Measurements from ENCODE around the gene DUSP22.

DNA sequence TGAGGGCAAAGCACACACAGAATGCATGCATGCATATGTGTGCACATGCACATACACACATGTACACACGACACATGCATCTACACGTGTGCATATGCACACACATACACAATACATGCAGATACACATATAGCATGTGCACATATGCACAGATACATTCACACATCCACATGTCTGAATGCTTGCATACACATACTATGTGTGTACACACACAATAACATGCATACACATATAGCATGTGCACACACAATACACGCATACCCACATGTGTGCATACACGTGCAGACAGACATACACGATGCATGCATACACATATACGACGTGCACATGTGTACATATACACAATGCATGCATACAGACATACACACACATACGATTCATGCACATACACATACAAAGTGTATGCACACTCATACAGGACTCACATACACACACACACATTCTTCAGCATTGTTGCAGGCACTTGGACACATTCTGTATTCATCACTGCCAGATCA is 75.1 kb downstream of the DUSP22 start:
- TF ChIP-seq, protein P1, sequence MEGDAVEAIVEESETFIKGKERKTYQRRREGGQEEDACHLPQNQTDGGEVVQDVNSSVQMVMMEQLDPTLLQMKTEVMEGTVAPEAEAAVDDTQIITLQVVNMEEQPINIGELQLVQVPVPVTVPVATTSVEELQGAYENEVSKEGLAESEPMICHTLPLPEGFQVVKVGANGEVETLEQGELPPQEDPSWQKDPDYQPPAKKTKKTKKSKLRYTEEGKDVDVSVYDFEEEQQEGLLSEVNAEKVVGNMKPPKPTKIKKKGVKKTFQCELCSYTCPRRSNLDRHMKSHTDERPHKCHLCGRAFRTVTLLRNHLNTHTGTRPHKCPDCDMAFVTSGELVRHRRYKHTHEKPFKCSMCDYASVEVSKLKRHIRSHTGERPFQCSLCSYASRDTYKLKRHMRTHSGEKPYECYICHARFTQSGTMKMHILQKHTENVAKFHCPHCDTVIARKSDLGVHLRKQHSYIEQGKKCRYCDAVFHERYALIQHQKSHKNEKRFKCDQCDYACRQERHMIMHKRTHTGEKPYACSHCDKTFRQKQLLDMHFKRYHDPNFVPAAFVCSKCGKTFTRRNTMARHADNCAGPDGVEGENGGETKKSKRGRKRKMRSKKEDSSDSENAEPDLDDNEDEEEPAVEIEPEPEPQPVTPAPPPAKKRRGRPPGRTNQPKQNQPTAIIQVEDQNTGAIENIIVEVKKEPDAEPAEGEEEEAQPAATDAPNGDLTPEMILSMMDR (IDR thresholded peaks at IDR 0.05) = no peak
- TF ChIP-seq, protein P2, sequence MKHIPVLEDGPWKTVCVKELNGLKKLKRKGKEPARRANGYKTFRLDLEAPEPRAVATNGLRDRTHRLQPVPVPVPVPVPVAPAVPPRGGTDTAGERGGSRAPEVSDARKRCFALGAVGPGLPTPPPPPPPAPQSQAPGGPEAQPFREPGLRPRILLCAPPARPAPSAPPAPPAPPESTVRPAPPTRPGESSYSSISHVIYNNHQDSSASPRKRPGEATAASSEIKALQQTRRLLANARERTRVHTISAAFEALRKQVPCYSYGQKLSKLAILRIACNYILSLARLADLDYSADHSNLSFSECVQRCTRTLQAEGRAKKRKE (CRISPR knock-in tag; IDR thresholded peaks at IDR 0.05; ENCODE audit: low read depth) = no peak
- TF ChIP-seq HOXA7 (CRISPR knock-in tag; IDR thresholded peaks at IDR 0.05) = no peak
- no peak for TF ChIP-seq POLR2A (IDR thresholded peaks at IDR 0.05; ENCODE audit: low read length)
- no peak for TF ChIP-seq CHD2 (IDR thresholded peaks at IDR 0.05; ENCODE audit: low read length, partially characterized antibody)
- TF ChIP-seq KDM5A (IDR thresholded peaks at IDR 0.05) = no peak
- TF ChIP-seq HEYL (CRISPR knock-in tag; IDR thresholded peaks at IDR 0.05) = no peak
- TF ChIP-seq RNF2 (IDR thresholded peaks at IDR 0.05; ENCODE audit: borderline replicate concordance, low read depth) = no peak
